Measurements from ENCODE around the gene SCN5A.
"Not testable (repeated sequence)": the region's sequence is repeated elsewhere in the genome, so short reads cannot be mapped to it uniquely, and the experiment has no call there.

Gene SCN5A

DNA sequence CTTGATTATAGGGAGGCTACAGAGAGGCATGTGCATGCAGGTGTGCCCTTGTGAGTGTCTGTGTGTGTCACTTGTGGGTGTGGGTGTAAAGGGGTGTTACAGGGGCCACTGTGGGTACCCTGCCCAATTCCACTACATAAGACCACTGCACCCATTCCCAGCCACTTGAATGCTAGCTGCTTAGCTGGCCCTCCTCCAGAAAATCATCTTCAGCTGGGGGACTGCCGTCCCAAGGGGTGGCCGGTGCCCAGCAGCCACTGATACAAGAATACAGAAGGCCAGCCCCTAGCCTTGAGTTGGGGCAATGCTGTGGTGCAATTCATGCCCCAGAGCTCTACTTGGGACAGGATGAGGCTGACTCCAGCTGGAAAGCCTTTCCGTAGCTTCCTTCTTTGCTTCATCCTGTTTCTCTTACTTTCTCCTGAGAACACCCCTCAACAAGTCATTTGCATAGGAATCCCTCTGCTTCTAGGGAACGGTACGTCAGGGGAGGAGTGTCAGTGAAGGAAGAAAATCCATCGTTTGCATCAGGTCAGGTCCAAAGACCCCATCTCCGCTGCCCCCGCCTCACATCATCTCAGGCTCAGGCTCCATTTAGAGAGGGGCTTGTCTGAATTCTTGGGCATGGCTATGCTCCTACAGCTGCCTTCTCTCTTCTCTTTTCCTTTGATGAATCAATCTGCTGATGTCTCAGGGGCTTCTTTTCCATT lies 72.0 kb downstream of the SCN5A start:
- peak; percentile 30 for DNase-seq

GRCh38 chr3:38576526-38577370 lies 72.7 kb downstream of the SCN5A start:
- DNase-seq = peak; percentile 49

- no peak for DNase-seq
Measured at GRCh38 chr3:38576131-38576525, 73.4 kb downstream of the SCN5A start.

GRCh38 chr3:38575279-38575843 lies 74.1 kb downstream of the SCN5A start:
- DNase-seq = peak; percentile 30

DNA sequence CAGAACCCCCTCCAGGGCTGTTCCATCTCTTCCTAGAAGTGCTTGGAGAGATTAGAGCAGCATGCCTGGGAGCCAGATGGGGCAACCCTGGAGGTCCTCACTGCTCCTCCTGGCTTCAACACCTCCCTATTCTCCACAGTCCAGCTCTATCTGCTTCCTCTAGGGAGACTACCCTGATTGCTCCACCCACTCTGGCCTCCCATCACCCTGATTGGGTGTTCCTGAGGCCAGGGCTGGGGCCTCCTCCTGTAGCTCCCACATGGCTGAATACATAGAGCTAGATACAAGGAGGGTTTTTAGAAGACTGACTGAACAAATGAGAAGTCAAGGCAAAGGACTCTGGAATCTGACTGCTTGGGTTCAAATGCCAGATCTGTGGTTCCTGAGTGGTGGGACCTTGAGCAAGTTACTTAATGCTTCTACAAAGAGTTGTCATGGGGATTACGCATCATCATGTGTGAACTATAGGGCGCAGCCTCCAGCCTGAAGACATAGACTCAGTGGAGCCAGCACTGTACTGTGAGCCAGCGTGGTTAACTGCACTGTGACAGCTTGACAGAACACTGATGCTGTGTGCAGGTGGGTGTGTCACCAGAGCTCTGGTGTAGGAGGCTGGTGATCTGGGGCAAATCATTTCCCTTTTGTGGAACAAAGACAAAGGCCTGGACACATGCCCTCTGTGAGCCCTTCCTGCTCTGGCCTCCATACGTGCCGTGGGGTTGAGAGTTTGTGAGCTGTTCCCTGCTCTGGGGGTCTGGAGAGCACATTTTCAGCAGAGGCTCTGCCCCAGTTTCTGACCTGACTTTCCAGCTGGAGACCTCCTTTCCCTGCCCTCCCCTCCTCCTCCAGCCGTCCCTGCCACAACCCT lies 74.8 kb downstream of the SCN5A start:
- DNase-seq = peak; percentile 38

GRCh38 chr3:38573556-38573955 lies 75.9 kb downstream of the SCN5A start:
- DNase-seq = peak; percentile 11

DNA sequence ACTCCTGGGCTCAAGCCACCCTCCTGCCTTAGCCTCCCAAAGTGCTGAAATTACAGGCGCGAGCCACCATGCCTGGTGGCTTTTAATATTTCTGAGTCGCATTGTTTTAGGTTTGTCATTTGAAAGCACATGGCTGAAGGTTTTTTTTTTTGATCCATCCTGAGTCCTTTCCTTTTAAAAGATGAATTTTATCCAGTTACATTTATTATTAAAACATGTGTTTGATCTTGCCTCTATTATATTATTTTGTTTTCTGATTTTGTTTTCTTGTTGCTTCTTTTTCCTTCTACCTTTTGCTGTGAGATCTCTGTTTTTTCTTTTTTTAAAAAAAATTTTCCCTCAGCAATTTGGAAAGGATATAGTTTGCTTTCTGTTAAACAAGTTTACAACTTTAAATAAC lies 76.4 kb downstream of the SCN5A start:
- DNase-seq = no peak

DNA sequence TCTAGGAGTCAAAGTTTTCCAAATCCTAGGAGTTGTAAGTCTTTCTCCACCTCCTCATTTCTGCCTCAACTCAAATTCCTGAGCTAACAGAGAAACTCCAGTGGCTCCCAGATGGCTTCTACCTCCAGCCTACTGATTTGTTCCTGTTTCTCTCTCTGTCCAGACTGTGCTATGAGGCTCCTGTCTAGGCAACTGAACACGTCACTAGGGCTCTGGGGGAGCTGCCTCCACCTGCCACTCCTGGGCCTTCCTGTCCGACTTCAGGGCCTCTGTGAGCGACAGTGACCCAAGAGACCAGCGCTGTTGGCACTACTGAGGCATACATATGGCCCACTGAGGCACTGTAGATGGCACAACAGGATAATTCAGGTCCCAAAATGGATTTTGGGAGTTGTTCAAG lies 82.0 kb downstream of the SCN5A start:
- no peak for DNase-seq

GRCh38 chr3:38566794-38567193 lies 82.7 kb downstream of the SCN5A start:
- DNase-seq = not testable (repeated sequence)

GRCh38 chr3:38566215-38566528 lies 83.3 kb downstream of the SCN5A start:
- no peak for DNase-seq

- DNase-seq = no peak
Measured at GRCh38 chr3:38565339-38566214, 83.9 kb downstream of the SCN5A start.

GRCh38 chr3:38564631-38565338 lies 84.7 kb downstream of the SCN5A start:
- no peak for DNase-seq

DNA sequence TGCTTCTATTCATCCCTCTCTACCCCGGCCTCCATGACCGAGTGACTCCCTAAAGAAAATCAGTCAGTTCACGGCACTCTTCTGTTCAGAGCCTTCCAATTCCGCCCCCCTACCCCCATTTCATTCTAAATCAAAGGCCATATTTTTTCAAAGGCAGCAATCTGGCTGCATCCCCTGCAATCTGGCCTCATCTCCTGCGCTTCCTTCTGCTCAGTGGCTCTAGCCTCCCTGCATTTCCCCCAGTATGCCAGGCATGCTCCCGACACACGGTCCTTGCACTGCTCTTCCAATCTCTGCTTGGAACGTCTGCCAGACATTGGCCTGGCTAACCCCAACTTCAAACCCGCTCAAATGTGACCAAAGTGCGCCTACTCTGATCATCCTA lies 85.6 kb downstream of the SCN5A start:
- no peak for DNase-seq

- DNase-seq = no peak
Measured at GRCh38 chr3:38563070-38563885, 86.2 kb downstream of the SCN5A start.

GRCh38 chr3:38562467-38562925 lies 87.0 kb downstream of the SCN5A start:
- DNase-seq = no peak

GRCh38 chr3:38561746-38562466 lies 87.6 kb downstream of the SCN5A start:
- no peak for DNase-seq

DNA sequence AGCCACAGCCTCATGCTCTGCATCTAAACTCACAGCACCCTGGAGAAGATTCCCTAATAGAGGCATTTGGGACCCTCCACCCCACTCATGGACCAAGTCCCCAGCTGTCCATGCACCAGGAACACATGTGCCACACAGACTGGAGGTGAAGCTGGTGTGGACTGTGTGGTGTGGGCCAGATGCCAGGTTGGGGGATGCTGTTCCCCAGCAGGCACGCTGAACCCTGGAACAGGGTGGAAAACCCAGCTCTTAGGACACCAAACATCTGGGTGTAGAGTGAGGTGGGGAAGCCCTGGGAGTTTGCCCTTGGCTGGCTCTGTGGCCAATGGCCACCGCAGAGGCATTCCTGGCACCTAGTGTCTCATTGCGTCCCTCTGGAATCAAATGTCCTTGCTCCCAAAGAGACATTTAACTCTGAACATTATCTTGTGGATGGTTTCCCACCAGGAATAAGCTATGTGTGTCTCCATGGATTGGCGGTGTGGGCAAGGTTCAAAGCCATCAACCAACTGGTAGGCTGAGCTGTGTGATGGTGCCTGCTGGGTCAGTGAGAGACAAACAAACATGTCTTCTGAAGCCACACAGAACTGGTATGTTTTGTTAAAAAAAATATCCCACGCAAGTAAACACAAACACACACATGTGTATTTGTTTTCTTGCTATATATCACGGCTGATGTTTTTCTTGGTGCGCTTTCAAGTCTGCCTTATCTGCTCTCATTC lies 88.3 kb downstream of the SCN5A start:
- no peak for DNase-seq

DNA sequence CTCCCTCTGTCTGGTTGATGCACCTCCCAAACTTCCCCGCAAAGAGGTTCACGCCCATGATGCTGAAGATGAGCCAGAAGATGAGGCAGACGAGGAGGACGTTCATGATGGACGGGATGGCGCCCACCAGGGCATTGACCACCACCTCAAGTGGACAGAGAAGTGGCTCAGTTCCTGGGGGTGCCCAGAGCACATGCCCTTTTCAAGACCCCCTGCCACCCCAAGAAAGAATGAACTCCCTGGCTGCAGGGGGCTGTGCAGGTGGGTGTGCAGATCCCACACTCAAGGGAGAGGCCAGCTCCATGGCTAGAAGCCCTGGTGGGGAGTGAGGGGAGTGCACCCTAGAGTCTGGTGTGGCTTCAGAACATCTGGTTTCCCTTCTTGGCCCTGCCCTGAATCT lies 89.2 kb downstream of the SCN5A start:
- no peak for DNase-seq

DNA sequence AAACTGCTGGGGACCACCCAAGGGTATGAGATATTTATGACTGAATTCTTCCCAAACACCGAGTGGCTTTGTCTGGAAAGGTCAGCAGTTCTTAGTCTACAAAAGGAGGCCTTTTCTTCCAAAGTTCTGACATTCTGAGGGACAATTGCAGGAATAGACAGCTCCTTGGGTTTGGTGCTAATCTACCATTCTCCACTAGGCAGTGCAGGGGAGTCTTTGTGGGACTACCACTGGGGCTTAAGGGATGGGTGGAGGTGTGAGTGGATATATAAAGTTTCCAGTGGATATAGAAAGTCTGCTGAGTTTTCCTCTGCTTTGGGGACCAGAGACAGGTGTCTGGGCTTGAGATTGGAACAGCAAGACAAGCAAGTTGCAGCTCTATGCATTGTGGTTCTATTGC lies 90.6 kb downstream of the SCN5A start:
- no peak for DNase-seq

Data from activated CD8-positive, alpha-beta memory T cell treated with anti-CD3 and anti-CD28 coated beads for 24 hours (primary cell).